ENCODE results near the gene SEMA3G.

The SEMA3G gene

DNA sequence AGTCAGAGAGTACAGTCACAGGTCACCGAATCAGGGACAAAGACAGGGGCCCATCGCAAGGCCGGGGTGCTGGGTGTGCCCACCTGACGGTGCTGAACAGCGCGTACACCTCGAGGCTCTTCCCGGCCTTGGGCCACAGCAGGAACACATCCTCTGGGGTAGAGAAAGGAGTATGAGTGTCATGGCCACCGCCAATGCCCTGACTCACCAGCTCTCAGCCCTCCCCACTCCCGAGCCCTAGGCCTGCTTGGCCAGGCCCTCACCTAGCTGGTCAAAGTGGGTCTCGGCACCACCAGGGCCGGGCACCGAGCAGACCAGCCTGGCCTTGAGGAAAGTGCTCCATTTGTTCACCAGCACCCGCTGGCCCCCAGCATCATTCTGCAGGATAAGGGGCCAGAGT lies 4.2 kb downstream of the SEMA3G start:
- no peak for TF ChIP-seq SIN3A (IDR thresholded peaks at IDR 0.05; ENCODE audit: borderline replicate concordance, insufficient read depth, low read length)
- no peak for TF ChIP-seq TAF1 (IDR thresholded peaks at IDR 0.05; ENCODE audit: borderline replicate concordance, insufficient read depth, low read length)
- TF ChIP-seq, protein P1, sequence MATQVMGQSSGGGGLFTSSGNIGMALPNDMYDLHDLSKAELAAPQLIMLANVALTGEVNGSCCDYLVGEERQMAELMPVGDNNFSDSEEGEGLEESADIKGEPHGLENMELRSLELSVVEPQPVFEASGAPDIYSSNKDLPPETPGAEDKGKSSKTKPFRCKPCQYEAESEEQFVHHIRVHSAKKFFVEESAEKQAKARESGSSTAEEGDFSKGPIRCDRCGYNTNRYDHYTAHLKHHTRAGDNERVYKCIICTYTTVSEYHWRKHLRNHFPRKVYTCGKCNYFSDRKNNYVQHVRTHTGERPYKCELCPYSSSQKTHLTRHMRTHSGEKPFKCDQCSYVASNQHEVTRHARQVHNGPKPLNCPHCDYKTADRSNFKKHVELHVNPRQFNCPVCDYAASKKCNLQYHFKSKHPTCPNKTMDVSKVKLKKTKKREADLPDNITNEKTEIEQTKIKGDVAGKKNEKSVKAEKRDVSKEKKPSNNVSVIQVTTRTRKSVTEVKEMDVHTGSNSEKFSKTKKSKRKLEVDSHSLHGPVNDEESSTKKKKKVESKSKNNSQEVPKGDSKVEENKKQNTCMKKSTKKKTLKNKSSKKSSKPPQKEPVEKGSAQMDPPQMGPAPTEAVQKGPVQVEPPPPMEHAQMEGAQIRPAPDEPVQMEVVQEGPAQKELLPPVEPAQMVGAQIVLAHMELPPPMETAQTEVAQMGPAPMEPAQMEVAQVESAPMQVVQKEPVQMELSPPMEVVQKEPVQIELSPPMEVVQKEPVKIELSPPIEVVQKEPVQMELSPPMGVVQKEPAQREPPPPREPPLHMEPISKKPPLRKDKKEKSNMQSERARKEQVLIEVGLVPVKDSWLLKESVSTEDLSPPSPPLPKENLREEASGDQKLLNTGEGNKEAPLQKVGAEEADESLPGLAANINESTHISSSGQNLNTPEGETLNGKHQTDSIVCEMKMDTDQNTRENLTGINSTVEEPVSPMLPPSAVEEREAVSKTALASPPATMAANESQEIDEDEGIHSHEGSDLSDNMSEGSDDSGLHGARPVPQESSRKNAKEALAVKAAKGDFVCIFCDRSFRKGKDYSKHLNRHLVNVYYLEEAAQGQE (IDR thresholded peaks at IDR 0.05; ENCODE audit: insufficient read depth in 1 of 2, low read depth in 2 of 2, low read length in 2 of 2), result no peak
- TF ChIP-seq FOXP2 (optimal IDR thresholded peaks at IDR 0.05; ENCODE audit: borderline replicate concordance, extremely low read depth, extremely low read length, insufficient read depth), result no peak
- TF ChIP-seq POLR2AphosphoS5 (IDR thresholded peaks at IDR 0.05; ENCODE audit: low read depth, low read length), result no peak

DNA sequence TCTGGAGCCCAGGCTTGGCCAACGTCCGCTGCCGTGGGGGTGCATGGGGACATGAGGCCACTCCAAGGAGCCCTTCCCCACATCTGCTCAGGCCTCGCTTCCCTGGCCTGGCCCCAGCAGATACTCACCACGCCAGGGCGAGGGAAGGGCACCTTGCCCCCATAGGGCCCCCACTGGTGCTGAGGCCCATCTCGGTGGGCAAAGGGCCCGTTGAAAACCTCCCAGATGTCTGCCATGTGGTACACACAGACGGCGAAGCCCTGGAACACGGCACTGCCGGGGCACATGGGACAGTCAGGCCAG lies 4.7 kb downstream of the SEMA3G start:
- TF ChIP-seq TAF1 (IDR thresholded peaks at IDR 0.05; ENCODE audit: borderline replicate concordance, insufficient read depth, low read length), result no peak
- TF ChIP-seq, protein P1 (IDR thresholded peaks at IDR 0.05; ENCODE audit: insufficient read depth in 1 of 2, low read depth in 2 of 2, low read length in 2 of 2), result no peak

DNA sequence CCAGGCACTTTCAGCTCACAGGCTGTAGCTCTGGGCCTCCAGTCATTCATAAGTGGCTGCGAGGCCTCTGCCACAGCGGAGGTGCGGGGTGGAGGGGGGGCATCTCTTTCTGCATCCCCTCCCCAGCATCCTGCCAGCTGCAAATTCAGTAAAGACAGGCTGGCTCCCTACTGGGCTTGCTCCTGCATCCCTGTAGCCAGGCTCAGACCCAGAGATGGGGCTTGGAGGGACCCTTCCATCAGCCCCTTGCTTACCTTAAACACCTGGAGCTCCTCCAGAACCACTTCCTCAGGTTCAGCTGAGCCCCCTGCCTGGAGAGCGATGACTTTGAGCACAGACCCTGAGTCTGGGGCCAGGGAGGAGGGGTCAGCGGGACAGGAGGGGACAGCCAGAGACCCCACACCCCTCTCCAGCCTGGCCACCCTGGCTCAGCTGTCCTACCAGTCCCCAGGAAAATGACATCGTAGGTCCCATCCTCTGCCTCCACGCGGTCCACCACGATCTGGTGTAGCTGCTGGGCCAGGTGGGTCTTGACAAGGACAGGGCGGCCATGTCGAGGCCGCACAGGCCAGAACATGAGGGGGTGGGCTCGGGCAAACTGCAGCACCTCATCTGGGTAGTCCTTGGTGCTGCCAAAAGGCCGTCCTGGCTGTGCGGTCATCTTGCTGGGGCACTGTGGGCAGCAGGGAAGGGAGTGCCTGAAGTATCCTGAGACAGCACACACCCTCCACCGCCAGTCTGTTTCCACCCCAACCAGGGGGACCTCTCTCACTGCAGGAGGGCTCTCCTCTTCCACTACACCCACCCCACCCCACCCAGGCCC lies 5.3 kb downstream of the SEMA3G start:
- no peak for TF ChIP-seq POLR2AphosphoS5 (IDR thresholded peaks at IDR 0.05; ENCODE audit: low read depth, low read length)
- TF ChIP-seq, protein P1 (IDR thresholded peaks at IDR 0.05; ENCODE audit: insufficient read depth in 1 of 2, low read depth in 2 of 2, low read length in 2 of 2), result no peak
- no peak for TF ChIP-seq FOXP2 (optimal IDR thresholded peaks at IDR 0.05; ENCODE audit: borderline replicate concordance, extremely low read depth, extremely low read length, insufficient read depth)
- TF ChIP-seq TAF1 (IDR thresholded peaks at IDR 0.05; ENCODE audit: borderline replicate concordance, insufficient read depth, low read length), result no peak
- no peak for TF ChIP-seq SIN3A (IDR thresholded peaks at IDR 0.05; ENCODE audit: borderline replicate concordance, insufficient read depth, low read length)

DNA sequence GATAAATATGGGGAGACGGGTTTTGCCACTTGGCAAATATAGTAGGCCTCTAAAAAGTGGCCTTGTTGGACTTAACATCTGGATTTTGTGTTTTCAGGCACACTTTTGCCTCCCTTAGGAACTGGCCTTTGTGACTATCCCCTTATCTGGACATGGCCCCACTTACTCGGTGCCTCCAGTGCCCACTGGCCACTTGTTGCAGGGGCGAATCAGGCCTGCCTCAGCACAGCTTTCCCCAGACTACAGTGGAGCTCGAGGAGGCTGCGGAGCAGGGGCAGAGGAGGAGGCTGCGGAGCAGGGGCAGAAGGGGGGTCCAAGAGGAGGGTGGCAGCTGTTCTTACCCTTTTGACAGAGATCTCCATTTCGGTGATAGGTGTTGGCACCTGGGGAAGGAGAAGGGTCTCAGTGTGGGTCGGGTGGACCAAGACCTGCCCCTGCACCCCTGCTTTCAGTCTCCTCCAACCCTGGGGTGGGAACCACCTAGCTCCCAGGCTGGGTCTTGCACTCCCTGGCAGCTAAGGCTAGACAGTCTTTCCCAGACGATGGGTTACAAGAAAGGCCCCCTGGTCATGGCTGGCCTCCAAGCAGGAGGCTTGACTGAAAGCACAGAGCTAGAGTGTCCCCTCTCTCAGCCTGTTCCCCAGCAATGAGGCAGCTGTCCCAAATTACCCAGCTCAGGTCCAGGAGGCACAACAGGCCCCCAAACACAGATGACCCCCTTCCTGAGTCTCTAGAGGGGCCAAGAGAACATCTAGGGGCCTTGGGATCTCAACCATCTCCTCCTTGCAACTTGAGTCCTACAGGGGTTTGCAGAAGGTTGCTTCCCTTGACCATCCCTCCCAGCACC lies 6.1 kb downstream of the SEMA3G start:
- TF ChIP-seq SIN3A (IDR thresholded peaks at IDR 0.05; ENCODE audit: borderline replicate concordance, insufficient read depth, low read length), result no peak
- TF ChIP-seq POLR2AphosphoS5 (IDR thresholded peaks at IDR 0.05; ENCODE audit: low read depth, low read length), result no peak
- no peak for TF ChIP-seq TAF1 (IDR thresholded peaks at IDR 0.05; ENCODE audit: borderline replicate concordance, insufficient read depth, low read length)
- TF ChIP-seq FOXP2 (optimal IDR thresholded peaks at IDR 0.05; ENCODE audit: borderline replicate concordance, extremely low read depth, extremely low read length, insufficient read depth), result no peak
- TF ChIP-seq, protein P1 (IDR thresholded peaks at IDR 0.05; ENCODE audit: insufficient read depth in 1 of 2, low read depth in 2 of 2, low read length in 2 of 2), result no peak
